ENCODE results near the gene TIMM22. TPM values are rescaled to one million over a fixed set of nuclear protein-coding genes. Genes with fewer than 3 reads are reported as not detected.

Gene TIMM22
- total and polyA plus RNA-seq, 7 donors = 8.0 to 27.2 (median 14.9) TPM

- Histone ChIP-seq H3K36me3 (ENCODE audit: insufficient read depth in 1 of 2, low read depth in 1 of 2) (no peaks in the 10 kb centered on the region), H3K27me3 (ENCODE audit: insufficient read depth in 3 of 3, low read length in 2 of 3) (peaks cover 0 to 2% (median 0%) of the 10 kb centered on the region in 3 donors), H3K27ac (no peak overlapping the region), H3K9me3 (no peaks in the 10 kb centered on the region), H3K4me3 (no peak overlapping the region), H3K4me1 (peaks cover 23% of the 10 kb centered on the region)
- ATAC-seq (no peak), DNase-seq (no peak)
- TF ChIP-seq CTCF (IDR thresholded peaks at IDR 0.05) = no peak
- 89 to 96% (median 91%) methylated on average over 10 to 11 of the region's 11 CpGs for WGBS, 3 donors
- intact Hi-C loops (cut with DNase I) = no loop called here
These were observed 36.6 kb downstream of the TIMM22 start for GRCh38 chr17:1033503-1033902.

GRCh38 chr17:1034652-1035210 lies 37.8 kb downstream of the TIMM22 start:
- intact Hi-C loops (cut with DNase I) = no loop called here
- peaks cover 0 to 4% (median 0%) of the 10 kb centered on the region in 3 donors for H3K27me3 ChIP-seq (ENCODE audit: insufficient read depth in 3 of 3, low read length in 2 of 3)
- H3K4me3 ChIP-seq = no peak overlapping the region
- no peaks in the 10 kb centered on the region for H3K9me3 ChIP-seq
- TF ChIP-seq CTCF (IDR thresholded peaks at IDR 0.05) = no peak
- no peaks in the 10 kb centered on the region for H3K36me3 ChIP-seq (ENCODE audit: insufficient read depth in 1 of 2, low read depth in 1 of 2)
- whole genome bisulfite sequencing, 3 donors = 91 to 92% (median 91%) methylated on average over 20 of the region's 20 CpGs
- ATAC-seq (no peak), DNase-seq (no peak)
- no peak overlapping the region for H3K27ac ChIP-seq
- peaks cover 25% of the 10 kb centered on the region for H3K4me1 ChIP-seq

DNA sequence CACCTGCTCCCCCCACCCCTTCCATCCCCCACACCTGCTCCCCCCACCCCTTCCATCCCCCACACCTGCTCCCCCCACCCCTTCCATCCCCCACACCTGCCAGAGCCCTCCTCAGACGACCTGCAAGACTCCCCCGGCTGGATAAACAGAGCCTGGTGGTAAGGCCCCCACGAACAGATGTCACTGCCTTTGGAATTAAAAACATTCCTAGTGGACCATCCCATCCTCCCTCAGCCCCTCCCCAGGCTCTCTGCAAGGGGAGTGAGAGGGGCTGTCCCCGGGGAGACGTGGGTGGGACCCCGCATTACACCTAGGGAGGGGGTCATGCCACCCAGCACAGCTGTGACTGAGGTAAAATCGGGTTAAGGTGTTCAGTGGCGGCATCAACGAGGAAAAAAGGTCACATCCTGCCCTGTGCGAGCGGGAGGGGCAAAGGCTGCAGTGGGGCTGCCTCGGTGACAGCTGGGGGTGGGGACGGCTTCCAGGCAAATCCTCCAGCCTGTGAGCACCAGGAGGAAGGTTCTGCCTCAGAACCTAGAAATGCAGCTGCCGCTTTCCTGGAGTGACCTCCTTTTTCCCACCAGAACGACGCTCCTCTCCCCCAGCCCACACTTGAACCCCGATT lies 38.7 kb downstream of the TIMM22 start:
- H3K9me3 ChIP-seq = no peaks in the 10 kb centered on the region
- H3K27ac ChIP-seq = no peak overlapping the region
- H3K4me3 ChIP-seq = no peak overlapping the region
- whole genome bisulfite sequencing, 3 donors = 31 to 52% (median 31%) methylated on average over 17 of the region's 17 CpGs
- peaks cover 18% of the 10 kb centered on the region for H3K4me1 ChIP-seq
- DNase-seq = no peak
- no peaks in the 10 kb centered on the region for H3K36me3 ChIP-seq (ENCODE audit: insufficient read depth in 1 of 2, low read depth in 1 of 2)
- no peak for TF ChIP-seq CTCF (IDR thresholded peaks at IDR 0.05)
- ATAC-seq = no peak
- H3K27me3 ChIP-seq (ENCODE audit: insufficient read depth in 3 of 3, low read length in 2 of 3) = peaks cover 0 to 4% (median 0%) of the 10 kb centered on the region in 3 donors
- intact Hi-C loops (cut with DNase I) = no loop called here

- Histone ChIP-seq H3K36me3 (ENCODE audit: insufficient read depth in 1 of 2, low read depth in 1 of 2) (no peaks in the 10 kb centered on the region), H3K9me3 (no peaks in the 10 kb centered on the region), H3K27ac (no peak overlapping the region), H3K4me3 (no peak overlapping the region), H3K27me3 (ENCODE audit: insufficient read depth in 3 of 3, low read length in 2 of 3) (peaks cover 0 to 4% (median 0%) of the 10 kb centered on the region in 3 donors), H3K4me1 (peaks cover 12% of the 10 kb centered on the region)
- intact Hi-C loops (cut with DNase I) = no loop called here
- 59 to 83% (median 67%) methylated on average over 24 of the region's 24 CpGs for WGBS, 3 donors
- ATAC-seq (no peak), DNase-seq (no peak)
- no peak for TF ChIP-seq CTCF (IDR thresholded peaks at IDR 0.05)
These were observed 39.4 kb downstream of the TIMM22 start for GRCh38 chr17:1036171-1036844.
